HepG2 (cell line): Measurements from ENCODE around the gene RASA3. TPM values are rescaled to one million over a fixed set of nuclear protein-coding genes. Genes with fewer than 3 reads are reported as not detected.

Source experiments
- CHD4 ChIP-seq: fragments of 200-600 bp; sonication (generic); IDR thresholded peaks from 2 replicates; pipeline ENCODE4 v1.7.0; 2017; ENCODE audit warnings: mild to moderate bottlenecking, low read length, borderline replicate concordance
- RBAK ChIP-seq: sonication (generic); formaldehyde crosslinking; IDR thresholded peaks from 2 replicates; pipeline ENCODE4 v1.5.1; 2020; ENCODE audit warnings: mild to moderate bottlenecking, missing genetic modification reagents
- ZZZ3 ChIP-seq: sonication (generic); formaldehyde crosslinking; IDR thresholded peaks from 2 replicates; pipeline ENCODE4 v1.4.0; 2020; ENCODE audit warnings: missing genetic modification reagents, mild to moderate bottlenecking, borderline replicate concordance
- polyA plus RNA-seq, 8 experiments: library from polyadenylated mRNA; depleted of rRNA in 3 of 8; stranded (reverse) in 7 of 8; unstranded in 1 of 8; fragments of >200 nt; fragmentation: Illumina TruSeq in 4 of 8; extraction: Trizol in 4 of 8; gene quantifications; 2 replicates each; pipeline versions ENCODE4 v1.2.1 to v1.2.3, GENCODE V29; 2011 to 2016; ENCODE audit warnings: low read depth in 4 of 8, missing spikeins in 1 of 8, mixed read lengths in 1 of 8; ENCODE audit not compliant: insufficient read depth in 1 of 8
- total RNA-seq, 5 experiments: library from RNA; depleted of rRNA; stranded (reverse); fragments of >200 nt; fragmentation: Illumina TruSeq; extraction: Trizol; gene quantifications; 2 replicates each; pipeline ENCODE4 v1.2.3, GENCODE V29; 2016; ENCODE audit warnings: low read depth in 1 of 5
- TF ChIP-seq, protein P1 (sequence below): sonication (generic); formaldehyde crosslinking; IDR thresholded peaks from 2 replicates; pipeline ENCODE4 v1.4.0; 2020; ENCODE audit warnings: missing genetic modification reagents
- TF ChIP-seq, protein P2 (sequence below): sonication (generic); formaldehyde crosslinking; conservative IDR thresholded peaks from 2 replicates; pipeline ENCODE4 v1.4.0; 2020; ENCODE audit warnings: missing genetic modification reagents

RASA3 gene
- total and polyA plus RNA-seq, 2 of the 13 experiments (the other 11 are each of a cell fraction or from before 2014, with no cell fraction given): 0.05 TPM; not detected in 1

DNA sequence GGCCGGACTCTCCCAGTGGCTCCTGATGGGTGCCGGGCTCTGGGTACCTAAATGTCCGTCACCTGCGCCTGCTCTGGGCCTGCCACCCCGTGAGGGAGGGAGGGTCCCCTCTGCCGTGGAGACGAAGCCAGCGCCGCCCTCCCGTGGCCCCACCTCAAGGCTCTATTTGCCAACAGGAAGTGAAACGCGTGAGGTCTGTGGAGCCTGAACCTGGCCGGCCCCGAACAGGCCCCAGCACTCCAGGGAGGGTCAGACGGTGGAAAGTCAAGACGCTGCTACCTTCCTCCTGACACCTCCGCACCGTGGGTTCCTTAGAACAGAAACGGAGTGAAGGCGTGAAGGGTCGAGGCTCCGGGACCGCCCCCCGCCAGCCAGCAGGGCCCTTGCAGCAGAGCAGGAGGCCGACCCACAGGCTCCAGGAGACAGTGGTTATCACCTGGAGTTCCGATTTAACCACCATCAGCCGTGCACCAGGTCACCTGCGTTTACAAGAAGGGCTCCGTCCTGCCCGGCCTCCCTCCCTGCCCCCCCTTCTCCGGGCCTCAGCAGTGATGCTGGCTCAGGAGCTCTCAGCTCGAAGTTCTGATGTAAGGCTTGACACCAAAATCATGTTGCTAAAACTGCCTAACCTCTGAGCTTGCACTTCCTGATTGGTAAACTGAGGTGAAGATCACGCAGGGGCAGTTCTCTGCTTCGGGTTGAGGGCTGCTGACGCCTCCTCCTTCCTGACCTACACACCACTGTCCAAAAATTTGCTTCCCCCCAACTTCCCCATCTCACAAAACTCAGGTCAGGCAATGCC, 107.6 kb downstream of the RASA3 start (continued):
- TF ChIP-seq, protein P1, sequence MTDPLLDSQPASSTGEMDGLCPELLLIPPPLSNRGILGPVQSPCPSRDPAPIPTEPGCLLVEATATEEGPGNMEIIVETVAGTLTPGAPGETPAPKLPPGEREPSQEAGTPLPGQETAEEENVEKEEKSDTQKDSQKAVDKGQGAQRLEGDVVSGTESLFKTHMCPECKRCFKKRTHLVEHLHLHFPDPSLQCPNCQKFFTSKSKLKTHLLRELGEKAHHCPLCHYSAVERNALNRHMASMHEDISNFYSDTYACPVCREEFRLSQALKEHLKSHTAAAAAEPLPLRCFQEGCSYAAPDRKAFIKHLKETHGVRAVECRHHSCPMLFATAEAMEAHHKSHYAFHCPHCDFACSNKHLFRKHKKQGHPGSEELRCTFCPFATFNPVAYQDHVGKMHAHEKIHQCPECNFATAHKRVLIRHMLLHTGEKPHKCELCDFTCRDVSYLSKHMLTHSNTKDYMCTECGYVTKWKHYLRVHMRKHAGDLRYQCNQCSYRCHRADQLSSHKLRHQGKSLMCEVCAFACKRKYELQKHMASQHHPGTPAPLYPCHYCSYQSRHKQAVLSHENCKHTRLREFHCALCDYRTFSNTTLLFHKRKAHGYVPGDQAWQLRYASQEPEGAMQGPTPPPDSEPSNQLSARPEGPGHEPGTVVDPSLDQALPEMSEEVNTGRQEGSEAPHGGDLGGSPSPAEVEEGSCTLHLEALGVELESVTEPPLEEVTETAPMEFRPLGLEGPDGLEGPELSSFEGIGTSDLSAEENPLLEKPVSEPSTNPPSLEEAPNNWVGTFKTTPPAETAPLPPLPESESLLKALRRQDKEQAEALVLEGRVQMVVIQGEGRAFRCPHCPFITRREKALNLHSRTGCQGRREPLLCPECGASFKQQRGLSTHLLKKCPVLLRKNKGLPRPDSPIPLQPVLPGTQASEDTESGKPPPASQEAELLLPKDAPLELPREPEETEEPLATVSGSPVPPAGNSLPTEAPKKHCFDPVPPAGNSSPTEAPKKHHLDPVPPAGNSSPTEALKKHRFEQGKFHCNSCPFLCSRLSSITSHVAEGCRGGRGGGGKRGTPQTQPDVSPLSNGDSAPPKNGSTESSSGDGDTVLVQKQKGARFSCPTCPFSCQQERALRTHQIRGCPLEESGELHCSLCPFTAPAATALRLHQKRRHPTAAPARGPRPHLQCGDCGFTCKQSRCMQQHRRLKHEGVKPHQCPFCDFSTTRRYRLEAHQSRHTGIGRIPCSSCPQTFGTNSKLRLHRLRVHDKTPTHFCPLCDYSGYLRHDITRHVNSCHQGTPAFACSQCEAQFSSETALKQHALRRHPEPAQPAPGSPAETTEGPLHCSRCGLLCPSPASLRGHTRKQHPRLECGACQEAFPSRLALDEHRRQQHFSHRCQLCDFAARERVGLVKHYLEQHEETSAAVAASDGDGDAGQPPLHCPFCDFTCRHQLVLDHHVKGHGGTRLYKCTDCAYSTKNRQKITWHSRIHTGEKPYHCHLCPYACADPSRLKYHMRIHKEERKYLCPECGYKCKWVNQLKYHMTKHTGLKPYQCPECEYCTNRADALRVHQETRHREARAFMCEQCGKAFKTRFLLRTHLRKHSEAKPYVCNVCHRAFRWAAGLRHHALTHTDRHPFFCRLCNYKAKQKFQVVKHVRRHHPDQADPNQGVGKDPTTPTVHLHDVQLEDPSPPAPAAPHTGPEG: no peak
- TF ChIP-seq, protein P2, sequence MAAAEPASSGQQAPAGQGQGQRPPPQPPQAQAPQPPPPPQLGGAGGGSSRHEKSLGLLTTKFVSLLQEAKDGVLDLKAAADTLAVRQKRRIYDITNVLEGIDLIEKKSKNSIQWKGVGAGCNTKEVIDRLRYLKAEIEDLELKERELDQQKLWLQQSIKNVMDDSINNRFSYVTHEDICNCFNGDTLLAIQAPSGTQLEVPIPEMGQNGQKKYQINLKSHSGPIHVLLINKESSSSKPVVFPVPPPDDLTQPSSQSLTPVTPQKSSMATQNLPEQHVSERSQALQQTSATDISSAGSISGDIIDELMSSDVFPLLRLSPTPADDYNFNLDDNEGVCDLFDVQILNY: no peak
- no peak for TF ChIP-seq CHD4
- no peak for TF ChIP-seq RBAK (CRISPR knock-in tag)
- TF ChIP-seq ZZZ3: no peak
- TF ChIP-seq, all 625 proteins: peak for 0
